GM18499 (cell line): Measurements from ENCODE around the gene ZNF100.
"Not testable (repeated sequence)": the region's sequence is repeated elsewhere in the genome, so short reads cannot be mapped to it uniquely, and the experiment has no call there.

Experiments
- ATAC-seq: cut with Tn5 transposase; IDR thresholded peaks from one replicate; pipeline ENCODE4 v1.9.1; 2021; ENCODE audit warnings: moderate number of reproducible peaks; ENCODE audit not compliant: insufficient read depth, unreplicated experiment

Gene ZNF100

GRCh38 chr19:21705393-21705792 is 62.0 kb downstream of the ZNF100 start:
- ATAC-seq, result no peak

GRCh38 chr19:21704320-21704719 is 63.1 kb downstream of the ZNF100 start:
- no peak for ATAC-seq

GRCh38 chr19:21699197-21699596 is 68.2 kb downstream of the ZNF100 start:
- ATAC-seq, result no peak

GRCh38 chr19:21698215-21698614 is 69.2 kb downstream of the ZNF100 start:
- no peak for ATAC-seq

GRCh38 chr19:21697698-21698097 is 69.7 kb downstream of the ZNF100 start:
- no peak for ATAC-seq

- no peak for ATAC-seq
Measured at GRCh38 chr19:21694171-21694906, 73.0 kb downstream of the ZNF100 start.

- ATAC-seq, result no peak
Measured at GRCh38 chr19:21693399-21693798, 74.0 kb downstream of the ZNF100 start.

- no peak for ATAC-seq
Measured at GRCh38 chr19:21691661-21692060, 75.7 kb downstream of the ZNF100 start.

- no peak for ATAC-seq
Measured at GRCh38 chr19:21688464-21688863, 78.9 kb downstream of the ZNF100 start.

- ATAC-seq, result no peak
Measured at GRCh38 chr19:21680671-21681070, 86.7 kb downstream of the ZNF100 start.

GRCh38 chr19:21680026-21680425 is 87.4 kb downstream of the ZNF100 start:
- no peak for ATAC-seq

- no peak for ATAC-seq
Measured at GRCh38 chr19:21677696-21678418, 89.5 kb downstream of the ZNF100 start.

GRCh38 chr19:21674454-21674853 is 92.9 kb downstream of the ZNF100 start:
- no peak for ATAC-seq

- not testable (repeated sequence) for ATAC-seq
Measured at GRCh38 chr19:21673479-21673878, 93.9 kb downstream of the ZNF100 start.
